WERI-Rb-1 (cell line): Measurements from ENCODE around the gene SMIM23.

ENCODE experiments used
- DNase-seq: peaks from one replicate; pipeline ENCODE4 v3.0.0-alpha.2; 2020
- H3K27ac ChIP-seq: fragments of 250-450 bp; sonication (Bioruptor Pico); 2 replicates; pipeline ENCODE4 v1.5.1; 2020; ENCODE audit warnings: mild to moderate bottlenecking, moderate library complexity
- H3K27me3 ChIP-seq: fragments of 250-450 bp; sonication (Bioruptor Pico); 2 replicates; pipeline ENCODE4 v1.5.1; 2021; ENCODE audit warnings: mild to moderate bottlenecking, low read depth, moderate library complexity; ENCODE audit not compliant: insufficient read depth, severe bottlenecking
- H3K36me3 ChIP-seq: fragments of 250-450 bp; sonication (Bioruptor Pico); 2 replicates; pipeline ENCODE4 v1.5.1; 2020; ENCODE audit warnings: mild to moderate bottlenecking, moderate library complexity
- H3K4me3 ChIP-seq: 2 replicates; pipeline ENCODE4 v1.5.1; 2011; ENCODE audit warnings: low read depth, mild to moderate bottlenecking, control low read depth, low read length
- H3K9me3 ChIP-seq: fragments of 250-450 bp; sonication (Bioruptor Pico); 2 replicates; pipeline ENCODE4 v1.5.1; 2021; ENCODE audit warnings: mild to moderate bottlenecking, moderate library complexity; ENCODE audit not compliant: severe bottlenecking
- TF ChIP-seq, protein P1 (sequence below): IDR thresholded peaks from 2 replicates; pipeline ENCODE4 v1.5.1; 2011; ENCODE audit warnings: low read depth, mild to moderate bottlenecking, control low read depth, inconsistent platforms, low read length

The SMIM23 gene

DNA sequence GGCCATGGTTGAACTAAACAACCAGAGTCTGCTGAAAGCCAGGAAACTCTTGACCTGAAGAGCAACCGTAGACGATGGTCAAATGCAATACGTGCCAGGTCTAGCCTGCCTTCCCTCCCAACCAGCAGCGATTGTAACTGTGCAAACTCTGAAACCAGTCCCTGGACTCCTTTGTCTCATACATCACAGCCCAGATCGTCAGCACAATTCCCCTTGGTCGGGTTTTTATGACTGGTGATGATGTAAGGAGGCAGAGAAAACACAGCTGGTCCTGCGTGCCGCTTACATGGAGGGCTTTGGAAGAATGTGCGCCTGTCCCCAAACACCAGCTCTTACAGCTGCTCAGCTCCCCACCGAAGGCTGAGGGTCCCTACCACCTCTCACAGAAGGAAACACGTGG lies 24.6 kb downstream of the SMIM23 start:
- Histone ChIP-seq H3K27ac (no peak overlapping the region), H3K4me3 (no peak overlapping the region), H3K9me3 (peaks cover 2% of the 10 kb centered on the region), H3K36me3 (no peaks in the 10 kb centered on the region), H3K27me3 (peaks cover 64% of the 10 kb centered on the region)
- DNase-seq = no peak
- TF ChIP-seq, protein P1, sequence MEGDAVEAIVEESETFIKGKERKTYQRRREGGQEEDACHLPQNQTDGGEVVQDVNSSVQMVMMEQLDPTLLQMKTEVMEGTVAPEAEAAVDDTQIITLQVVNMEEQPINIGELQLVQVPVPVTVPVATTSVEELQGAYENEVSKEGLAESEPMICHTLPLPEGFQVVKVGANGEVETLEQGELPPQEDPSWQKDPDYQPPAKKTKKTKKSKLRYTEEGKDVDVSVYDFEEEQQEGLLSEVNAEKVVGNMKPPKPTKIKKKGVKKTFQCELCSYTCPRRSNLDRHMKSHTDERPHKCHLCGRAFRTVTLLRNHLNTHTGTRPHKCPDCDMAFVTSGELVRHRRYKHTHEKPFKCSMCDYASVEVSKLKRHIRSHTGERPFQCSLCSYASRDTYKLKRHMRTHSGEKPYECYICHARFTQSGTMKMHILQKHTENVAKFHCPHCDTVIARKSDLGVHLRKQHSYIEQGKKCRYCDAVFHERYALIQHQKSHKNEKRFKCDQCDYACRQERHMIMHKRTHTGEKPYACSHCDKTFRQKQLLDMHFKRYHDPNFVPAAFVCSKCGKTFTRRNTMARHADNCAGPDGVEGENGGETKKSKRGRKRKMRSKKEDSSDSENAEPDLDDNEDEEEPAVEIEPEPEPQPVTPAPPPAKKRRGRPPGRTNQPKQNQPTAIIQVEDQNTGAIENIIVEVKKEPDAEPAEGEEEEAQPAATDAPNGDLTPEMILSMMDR = no peak

- peaks cover 61% of the 10 kb centered on the region for H3K27me3 ChIP-seq
- peaks cover 2% of the 10 kb centered on the region for H3K9me3 ChIP-seq
- H3K27ac ChIP-seq = no peak overlapping the region
- DNase-seq = no peak
- no peak overlapping the region for H3K4me3 ChIP-seq
- TF ChIP-seq, protein P1 = no peak
- no peaks in the 10 kb centered on the region for H3K36me3 ChIP-seq
Observed at GRCh38 chr5:171813270-171813669, 27.7 kb downstream of the SMIM23 start.

DNA sequence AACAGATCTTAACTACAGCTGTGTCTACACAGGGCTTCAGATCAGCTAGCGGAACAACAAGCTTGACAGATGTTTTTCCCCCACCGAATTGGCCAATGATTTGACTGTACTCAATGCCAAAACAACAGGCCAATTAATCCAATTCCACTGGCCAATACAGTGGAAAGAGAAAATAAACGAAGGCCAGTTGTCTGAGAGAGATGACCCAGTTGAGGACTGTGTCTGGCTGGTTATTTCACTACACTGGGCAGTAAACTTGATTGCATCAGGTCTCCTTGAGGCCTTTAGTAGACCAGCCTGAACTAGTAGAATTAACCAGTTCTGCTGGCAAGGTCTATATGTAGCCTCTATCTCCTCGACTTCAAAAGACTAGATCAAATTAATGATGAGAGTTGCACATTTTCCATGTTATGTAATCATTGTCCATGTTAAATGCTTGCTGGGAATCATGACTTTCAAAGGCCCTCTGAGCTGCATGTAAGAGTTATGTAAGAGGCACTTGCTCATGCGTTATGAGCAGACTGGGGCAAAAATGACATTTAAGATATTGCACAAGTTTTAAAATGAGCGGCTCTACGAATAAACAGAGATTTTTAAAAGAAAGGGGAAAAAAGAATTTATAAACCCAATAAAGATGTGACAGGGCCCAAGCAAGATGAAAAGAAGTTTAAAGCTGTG lies 28.3 kb downstream of the SMIM23 start:
- no peak for DNase-seq
- Histone ChIP-seq H3K9me3 (peaks cover 2% of the 10 kb centered on the region), H3K4me3 (no peak overlapping the region), H3K36me3 (no peaks in the 10 kb centered on the region), H3K27ac (no peak overlapping the region), H3K27me3 (peaks cover 68% of the 10 kb centered on the region)
- TF ChIP-seq, protein P1 = no peak

DNA sequence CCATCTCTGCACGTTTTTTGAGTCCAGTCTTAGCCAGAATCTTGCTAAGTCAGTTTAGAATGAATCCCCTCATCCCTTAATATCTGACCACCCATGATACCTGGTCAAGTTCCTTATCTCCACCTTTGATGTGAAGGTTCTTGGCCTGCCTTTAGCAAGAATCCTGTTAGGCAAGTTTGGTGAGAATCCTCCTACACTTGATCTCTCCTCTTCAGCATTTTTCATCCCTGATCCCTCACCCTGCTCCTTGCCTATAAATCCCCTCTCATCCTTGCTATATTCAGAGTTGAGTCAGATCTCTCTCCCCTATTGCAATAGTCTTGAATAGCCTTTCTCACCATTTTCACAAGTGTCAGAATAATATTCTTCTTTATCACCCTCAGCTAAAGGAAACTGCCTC lies 31.0 kb downstream of the SMIM23 start:
- Histone ChIP-seq H3K9me3 (peaks cover 2% of the 10 kb centered on the region), H3K27ac (no peak overlapping the region)

GRCh38 chr5:171820561-171820960 lies 34.9 kb downstream of the SMIM23 start:
- Histone ChIP-seq H3K36me3 (no peaks in the 10 kb centered on the region), H3K9me3 (no peaks in the 10 kb centered on the region), H3K27ac (no peak overlapping the region), H3K27me3 (peaks cover 58% of the 10 kb centered on the region), H3K4me3 (no peak overlapping the region)
- TF ChIP-seq, protein P1 = no peak
- no peak for DNase-seq

More for the DNA sequence above, 31.0 kb downstream of the SMIM23 start:
- Histone ChIP-seq H3K36me3 (no peaks in the 10 kb centered on the region), H3K27me3 (peaks cover 77% of the 10 kb centered on the region), H3K4me3 (no peak overlapping the region)
- DNase-seq = no peak
- TF ChIP-seq, protein P1 = no peak

- DNase-seq = no peak
- H3K27ac ChIP-seq = no peak overlapping the region
- no peaks in the 10 kb centered on the region for H3K9me3 ChIP-seq
- H3K27me3 ChIP-seq = peaks cover 64% of the 10 kb centered on the region
- no peaks in the 10 kb centered on the region for H3K36me3 ChIP-seq
- TF ChIP-seq, protein P1 = no peak
- no peak overlapping the region for H3K4me3 ChIP-seq
Observed at GRCh38 chr5:171821286-171821685, 35.7 kb downstream of the SMIM23 start.
